ENCODE results near the gene HUWE1.
A peak's percentile ranks its signal among the peaks of the same experiment; 100 is the strongest.
"Not testable (repeated sequence)": the region's sequence is repeated elsewhere in the genome, so short reads cannot be mapped to it uniquely, and the experiment has no call there.

The HUWE1 gene

DNA sequence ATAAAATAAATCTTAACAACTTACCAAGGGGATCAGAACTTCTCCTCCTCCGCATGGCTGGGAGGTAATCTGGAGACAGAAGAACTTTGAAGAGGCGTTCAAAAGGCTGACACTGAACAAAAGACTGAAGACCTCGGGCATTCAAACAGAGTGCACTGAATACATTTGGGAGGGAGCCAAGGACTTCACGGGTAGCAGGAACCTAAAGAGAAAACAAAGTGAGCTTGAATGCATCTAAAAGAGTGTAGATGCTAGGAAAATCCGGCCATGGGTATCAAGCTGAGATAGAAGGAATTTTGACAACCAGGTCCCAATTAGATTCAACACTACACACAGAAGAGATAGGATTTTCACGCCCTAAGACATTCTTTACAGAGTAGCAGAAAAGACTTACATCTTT lies 69.6 kb downstream of the HUWE1 start:
- no peak for DNase-seq (ENCODE audit: low read depth)

DNA sequence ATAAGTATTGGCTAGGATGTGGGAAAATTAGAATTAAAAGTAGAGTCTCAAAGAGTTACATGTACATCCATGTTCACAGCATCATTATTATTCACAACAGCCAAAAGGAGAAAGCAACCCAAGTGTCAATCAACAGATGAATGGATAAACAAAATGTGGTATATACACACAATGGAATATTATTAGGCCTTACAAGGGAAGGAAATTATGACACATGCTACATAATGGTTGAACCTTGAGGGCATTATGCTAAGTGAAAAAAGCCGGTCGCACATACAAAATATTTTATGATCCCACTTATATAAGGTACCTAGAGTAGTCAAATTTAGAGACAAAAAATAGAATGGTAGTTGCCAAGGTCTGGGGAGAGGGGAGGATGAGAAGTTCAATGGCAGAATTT lies 80.1 kb downstream of the HUWE1 start:
- no peak for DNase-seq (ENCODE audit: low read depth)

DNA sequence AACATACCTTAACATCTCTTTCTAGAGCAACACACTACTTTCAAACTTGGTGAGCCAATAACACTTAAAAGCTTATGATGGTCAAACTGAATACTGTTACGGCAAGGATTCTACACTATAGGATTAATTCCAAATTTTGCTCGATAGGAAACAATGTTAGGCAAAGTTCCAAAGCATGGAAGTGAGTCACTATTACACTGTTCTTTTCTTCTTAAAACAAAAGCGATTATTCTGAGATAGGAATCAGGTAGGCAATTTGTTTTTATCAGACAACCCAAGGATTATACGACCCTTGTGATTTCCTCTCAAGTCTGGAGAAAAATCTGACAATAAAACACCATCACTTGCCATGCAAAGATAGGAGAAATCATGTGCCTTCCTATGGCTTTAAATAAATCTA lies 81.5 kb downstream of the HUWE1 start:
- DNase-seq (ENCODE audit: low read depth), result no peak

DNA sequence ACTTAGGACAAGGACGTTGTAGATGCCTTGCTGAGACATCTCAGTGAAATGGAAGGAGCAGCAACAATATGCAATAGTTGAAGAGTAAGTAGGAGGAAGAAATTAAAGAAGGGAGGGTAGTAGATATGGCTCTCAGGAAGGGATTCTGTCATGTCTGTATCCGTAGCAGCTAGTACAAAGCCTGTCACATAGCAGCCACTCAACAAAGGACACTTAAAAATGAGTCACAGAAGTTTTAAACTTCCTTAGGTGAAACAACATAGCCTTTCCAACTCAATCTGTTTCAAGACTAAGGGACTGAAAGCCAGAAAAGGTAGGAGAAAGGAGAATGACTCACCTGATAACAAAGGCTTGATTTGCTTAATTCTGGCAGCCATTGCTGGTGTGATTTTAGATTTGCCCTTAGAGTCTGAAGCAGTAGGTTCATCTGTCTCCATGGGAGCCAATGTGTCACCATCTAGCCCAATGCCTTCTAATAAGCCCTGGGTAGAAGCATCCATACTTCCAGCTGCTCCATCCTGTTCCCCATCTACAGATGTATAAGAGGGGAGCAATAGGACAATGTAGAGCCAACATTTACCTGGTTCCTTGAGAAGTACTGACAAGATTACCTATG lies 86.6 kb downstream of the HUWE1 start:
- DNase-seq (ENCODE audit: low read depth), result no peak

DNA sequence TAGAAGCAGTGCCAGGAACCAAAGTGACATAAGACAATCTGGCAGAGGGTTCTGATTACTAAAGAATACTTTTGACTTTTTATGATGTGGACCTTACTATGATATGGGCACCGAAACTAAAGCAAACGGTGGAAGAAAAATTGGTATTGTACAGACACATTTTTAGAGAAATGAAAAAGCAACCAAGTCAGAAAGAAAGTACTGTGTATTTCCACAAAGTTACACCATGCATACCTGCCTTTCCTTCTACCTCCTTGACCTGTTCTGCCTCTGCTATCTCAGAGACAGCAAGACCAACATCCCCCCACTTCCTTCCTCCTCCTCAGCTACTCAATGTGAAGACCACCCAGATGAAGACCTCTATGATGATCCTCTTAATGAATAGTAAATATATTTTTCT lies 88.3 kb downstream of the HUWE1 start:
- DNase-seq (ENCODE audit: low read depth), result no peak

DNA sequence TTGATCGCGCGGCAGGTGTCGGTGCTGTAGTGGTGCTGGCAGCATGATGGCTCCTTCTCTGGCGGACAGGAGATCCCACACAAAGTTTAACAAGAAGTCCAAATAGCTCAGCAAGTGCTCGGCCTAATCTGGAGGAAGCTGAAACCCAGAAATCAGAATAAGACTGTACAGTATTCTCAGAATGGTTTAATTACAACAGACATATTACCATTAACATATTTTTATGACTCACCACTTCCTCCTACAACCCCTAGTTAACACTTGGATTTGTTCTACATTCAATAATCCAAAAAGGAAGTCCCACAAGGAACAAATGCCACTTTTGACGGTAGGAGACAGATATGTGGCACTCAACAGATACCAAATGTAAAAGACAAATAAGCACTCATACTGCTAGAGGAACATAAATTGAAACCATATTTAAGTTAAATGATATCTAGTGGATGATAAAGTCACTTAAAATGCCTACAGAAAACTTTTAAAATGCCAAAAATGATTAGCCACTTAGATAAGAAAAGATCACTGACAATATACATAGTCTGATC lies 91.2 kb downstream of the HUWE1 start:
- no peak for DNase-seq (ENCODE audit: low read depth)

DNA sequence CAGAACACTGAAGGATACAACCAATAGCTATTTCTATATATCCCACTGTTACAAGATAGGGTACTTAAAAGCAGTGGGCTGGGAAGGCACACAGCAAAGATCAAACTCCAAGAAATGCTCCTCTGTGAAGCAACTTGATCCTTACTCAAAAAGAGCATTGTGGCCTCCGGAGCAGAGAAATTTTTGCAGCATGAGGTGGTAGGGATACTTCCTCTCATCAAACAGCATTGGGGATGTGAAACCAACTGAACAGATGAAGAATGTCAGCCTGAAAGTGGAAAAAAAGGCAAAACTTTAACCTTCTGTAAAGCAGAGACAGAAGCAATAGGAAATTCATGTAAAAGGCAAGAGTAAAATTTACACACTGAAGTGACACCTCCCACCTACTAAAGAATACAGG lies 92.2 kb downstream of the HUWE1 start:
- DNase-seq (ENCODE audit: low read depth), result peak; percentile 74

DNA sequence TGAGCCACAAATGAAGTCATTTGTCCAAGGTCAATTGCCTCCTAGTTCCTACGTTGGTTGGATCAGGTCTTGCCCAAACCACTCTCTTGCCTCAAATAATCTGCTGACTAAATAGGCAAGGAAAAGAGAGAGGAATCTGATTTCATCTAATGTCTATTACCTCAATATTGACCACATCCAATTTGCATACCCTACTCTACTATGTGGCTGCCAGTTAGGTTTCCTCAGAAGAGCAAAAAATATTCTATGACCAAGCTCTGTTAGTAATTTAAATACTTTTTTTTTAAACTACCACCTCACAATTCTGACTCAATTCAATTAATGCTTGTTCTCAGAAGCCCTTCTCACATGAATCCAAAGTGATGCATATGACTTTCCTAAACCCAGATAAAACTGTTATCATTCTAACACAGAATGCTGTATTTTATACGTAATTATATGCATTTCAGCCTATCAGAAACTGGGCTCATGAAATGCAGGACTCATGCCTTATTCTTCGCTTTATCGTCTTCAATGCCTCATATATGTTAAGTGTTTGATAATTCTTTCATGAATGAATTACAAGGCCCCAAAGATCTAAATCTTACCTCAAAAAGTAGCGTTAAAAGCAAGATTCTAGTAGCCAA lies 98.6 kb downstream of the HUWE1 start:
- DNase-seq (ENCODE audit: low read depth), result no peak

DNA sequence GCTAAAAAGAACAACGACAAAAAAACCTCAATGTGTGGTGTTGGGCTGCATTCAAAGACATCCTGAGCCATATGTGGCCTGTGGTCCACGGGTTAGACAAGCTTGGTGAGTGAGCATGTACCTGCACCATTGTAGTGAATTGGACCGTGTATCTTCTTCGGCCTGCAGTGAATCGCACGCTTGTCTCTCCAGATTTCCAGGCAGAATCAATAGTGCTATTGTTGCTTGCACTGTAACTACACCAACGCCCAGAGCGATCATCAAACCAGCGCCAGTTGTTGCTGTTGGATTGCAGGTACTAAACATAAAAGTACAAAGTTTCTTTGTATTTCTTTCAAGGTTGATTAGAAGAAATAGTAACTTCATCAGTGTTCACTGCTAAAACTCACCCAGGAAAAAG lies 101.6 kb downstream of the HUWE1 start:
- DNase-seq (ENCODE audit: low read depth), result no peak

DNA sequence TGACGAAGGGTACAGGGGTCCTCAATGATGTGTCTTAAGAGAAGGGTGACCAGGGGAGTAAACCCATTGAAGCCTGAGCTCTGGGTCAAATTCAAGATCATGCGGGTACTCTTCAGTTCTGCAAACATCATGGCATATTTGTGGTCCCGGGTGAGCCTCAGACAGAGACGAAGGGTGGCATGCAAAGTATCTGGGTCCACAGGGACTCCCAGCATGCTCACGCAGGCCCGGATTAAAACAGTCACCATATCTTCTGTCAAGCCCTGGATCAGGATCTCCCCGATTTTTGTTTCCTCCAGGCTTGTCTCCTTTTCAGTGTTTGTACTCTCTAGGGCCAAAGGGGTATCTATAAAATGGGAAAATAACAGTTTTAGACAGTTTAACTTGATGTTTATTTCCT lies 102.9 kb downstream of the HUWE1 start:
- DNase-seq (ENCODE audit: low read depth), result no peak

DNA sequence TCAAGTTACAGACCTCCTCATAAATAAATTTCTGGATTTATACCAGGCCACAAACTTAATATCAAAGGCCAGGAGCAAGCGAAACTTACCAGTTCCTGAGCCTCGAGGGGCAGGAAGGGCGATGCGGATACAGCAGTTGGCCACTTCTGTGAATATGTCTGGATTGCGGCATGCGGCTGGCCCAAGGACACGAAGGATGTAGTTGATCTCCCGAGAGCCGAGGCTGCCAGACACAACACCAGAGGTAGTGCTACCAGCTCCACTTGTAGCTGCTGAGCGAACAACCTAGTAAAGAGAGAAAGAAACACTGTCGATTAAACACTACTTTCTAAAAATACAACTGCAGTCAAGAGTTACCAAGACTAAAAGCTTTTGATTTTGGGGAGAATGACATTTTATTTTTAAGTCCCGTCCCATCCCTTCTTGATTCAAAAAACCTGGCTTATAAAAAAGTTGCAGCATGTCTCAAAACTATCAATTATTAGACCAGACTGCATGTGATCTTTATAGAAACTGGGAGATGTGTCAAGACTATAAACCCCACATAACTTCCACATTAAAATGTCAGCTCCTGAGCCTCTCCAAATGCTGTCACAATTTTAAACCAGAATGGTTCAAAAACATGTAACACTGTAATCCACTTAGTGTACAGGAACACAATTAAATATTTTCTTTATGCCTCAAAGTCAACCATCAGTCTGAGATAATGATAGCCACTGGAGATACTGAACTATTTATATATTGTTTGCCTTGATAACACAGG lies 105.6 kb downstream of the HUWE1 start:
- DNase-seq (ENCODE audit: low read depth), result no peak

DNA sequence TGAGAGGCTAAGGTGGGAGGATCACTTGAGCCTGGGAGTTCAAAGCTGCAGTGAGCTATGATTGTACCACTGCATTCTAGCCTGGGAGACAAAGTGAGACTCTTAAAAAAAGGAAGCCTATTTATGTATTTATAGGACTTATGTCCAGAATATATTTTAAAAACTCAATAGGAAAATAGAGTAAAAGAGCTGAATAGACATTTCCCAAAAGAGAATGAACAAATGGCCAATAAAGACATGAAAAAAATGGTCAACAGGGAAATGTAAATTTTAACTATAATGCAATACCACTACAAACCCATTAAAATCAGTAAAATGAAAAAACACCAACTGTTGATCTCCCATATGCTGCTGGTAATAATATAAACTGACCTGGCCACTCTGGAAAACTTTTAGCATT lies 115.0 kb downstream of the HUWE1 start:
- DNase-seq (ENCODE audit: low read depth), result no peak

DNA sequence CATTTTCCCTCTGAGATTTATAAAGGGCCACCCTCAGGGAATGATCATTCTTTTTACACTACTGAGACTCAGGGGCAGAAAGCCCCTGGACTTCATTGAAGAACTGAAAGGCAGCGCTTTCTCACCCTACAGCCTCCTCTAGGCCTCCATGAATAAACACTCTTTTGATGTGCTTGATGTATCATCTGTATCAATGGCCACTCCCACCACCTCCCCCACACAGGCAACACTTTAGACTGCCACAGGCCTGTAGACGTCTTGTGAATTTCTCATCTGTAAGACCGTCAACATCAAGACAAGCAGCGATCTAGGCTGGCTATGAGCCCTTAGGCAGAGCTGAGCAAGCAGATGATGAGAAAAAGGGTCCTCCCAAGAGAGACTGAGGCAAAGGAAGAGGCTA lies 123.2 kb downstream of the HUWE1 start:
- DNase-seq (ENCODE audit: low read depth), result no peak

DNA sequence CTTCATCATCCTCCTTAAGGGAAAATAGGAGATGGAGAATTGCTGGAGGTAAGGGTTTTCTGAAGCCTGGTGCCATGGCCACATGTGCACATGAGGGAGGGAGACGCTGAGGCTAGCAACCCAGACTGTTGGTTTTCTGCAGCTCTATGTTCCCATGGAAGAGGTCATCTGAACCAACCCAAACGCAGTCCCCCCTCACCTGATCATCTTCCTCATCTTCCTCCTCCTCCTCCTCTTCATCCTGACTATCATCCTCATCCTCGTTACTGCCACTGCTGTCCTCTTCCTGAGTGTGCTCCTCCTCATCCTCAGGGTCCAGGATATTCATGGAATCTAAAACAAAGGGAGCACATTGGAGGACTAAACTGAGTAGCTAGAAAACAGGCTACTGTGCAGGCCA lies 124.6 kb downstream of the HUWE1 start:
- DNase-seq (ENCODE audit: low read depth), result no peak

DNA sequence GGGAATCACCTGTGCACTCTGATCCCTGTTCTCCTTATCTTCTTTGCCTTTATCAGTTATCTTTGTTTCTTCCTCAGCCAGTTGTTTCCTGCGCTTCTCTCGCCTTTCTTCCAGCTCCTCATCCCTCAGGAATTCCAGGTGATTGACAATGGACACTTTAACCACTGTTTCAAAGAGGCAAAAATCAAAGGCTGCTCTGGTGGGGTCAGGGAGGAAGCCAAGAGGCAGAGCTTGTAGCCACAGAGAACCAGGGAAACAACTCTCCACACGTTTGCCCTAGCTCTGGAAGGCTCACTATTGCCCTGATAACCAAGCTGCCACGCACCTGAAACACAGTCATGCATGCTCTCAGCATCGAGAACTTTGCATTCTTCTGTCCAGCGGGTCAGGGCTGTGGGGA lies 127.9 kb downstream of the HUWE1 start:
- no peak for DNase-seq (ENCODE audit: low read depth)

DNA sequence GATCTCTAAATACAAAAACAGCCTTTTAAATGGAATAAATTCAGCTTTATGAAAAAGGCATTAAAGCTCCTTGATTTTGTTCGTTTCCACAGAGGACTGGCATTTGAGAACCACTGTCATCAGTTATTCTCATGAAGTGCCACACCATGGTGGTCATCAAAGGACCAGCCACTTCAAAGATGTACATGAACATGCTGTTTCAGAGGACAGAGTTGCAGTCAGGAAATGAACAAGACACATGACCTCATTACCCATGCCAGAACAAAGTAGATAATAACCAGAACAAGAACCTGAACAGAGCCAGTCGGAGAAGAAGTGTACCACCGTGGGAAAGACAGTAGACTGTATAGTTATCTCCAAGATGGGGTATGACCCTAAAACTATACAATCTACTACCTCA lies 129.7 kb downstream of the HUWE1 start:
- no peak for DNase-seq (ENCODE audit: low read depth)

DNA sequence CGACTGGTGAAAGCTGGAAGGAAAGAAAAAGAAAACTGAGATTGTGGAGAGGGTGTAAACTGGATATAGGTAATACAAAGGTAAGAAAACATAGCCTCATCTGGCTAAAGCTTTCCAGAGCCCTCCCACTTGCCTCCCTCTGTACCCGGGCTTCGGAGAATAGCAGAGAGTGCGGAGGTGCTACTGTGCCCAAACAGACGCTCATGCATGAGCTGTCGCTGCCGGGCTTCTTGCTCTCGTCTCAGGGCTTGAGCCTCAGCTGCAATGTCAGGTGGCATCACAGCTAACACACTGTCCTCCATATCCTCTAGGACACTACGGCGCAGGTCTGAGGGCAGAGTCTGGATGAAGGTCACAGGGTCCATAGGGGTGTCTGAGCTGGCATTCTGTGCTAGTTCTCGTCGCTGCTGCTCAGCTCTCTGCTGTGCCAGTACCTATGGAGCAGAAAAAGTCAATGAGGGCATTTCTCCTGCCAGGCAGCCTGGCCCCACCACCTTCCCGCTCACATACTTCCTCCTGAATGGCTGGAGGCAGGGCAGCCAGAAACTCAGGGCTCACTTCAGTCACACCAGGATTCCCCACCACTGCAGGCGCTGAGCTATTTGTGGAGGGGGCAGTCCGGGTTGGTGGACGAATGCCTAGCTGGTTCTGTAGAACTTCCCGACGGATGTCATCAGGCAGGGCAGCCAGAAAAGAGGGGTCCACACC lies 135.6 kb downstream of the HUWE1 start:
- DNase-seq (ENCODE audit: low read depth), result no peak

DNA sequence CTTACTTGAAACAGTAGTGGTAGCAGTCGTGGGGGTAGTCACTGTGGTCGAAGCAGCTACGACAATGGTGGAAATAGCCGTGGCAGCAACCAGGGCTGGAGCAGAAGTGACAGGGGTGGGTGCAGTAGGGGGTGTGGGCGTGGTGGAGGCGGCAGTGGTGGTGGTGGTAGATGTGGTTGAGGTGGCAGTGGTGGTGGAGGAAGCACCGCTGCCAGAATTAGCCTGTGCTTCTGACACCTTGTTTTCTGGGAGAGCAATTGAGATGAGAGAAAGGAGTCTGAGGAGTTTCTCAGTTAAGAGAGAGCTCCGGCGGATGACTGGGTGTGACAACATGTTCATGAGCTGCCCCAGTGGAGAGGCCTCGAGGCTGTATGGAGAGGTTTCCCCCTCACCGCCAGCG lies 138.9 kb downstream of the HUWE1 start:
- no peak for DNase-seq (ENCODE audit: low read depth)

DNA sequence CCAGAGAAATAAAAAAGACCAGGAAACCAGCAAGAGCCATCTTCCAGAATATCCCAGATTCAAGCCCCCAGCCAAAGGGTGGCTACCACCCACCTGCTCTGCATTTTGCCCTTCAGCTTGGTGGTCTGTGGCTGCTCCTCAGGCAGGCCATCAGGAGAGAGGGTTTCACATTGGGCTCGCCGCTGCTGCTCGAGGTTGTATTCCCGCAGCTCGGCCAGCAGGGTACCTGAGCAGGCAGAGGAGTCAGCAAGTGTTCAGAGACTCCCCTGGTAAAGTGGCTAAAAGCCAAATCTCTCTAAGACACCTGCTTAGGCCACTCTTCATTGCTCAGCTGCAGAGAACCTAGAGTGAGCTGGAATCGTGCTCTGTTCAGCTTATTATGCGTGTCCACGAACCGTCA lies 141.6 kb downstream of the HUWE1 start:
- no peak for DNase-seq (ENCODE audit: low read depth)

DNA sequence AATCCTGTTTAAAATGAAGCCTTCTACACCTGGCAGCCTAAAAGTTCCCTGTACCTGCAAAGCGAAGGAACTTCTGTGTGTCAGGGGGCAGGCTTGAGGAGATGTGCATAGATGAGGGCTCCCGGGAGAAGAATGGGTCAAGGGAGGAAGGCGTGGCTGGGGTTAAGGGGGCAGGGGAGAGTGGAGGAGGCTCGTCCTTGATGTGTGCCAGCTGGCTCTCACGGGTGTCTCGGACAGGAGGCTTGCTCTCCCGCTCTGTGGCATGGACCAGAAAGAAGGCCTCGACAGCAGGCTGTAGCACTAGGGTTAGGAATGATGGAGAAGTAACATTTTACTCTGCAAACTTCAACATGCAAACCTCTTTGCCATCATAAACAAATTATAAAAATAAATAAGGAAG lies 147.7 kb downstream of the HUWE1 start:
- no peak for DNase-seq (ENCODE audit: low read depth)

DNA sequence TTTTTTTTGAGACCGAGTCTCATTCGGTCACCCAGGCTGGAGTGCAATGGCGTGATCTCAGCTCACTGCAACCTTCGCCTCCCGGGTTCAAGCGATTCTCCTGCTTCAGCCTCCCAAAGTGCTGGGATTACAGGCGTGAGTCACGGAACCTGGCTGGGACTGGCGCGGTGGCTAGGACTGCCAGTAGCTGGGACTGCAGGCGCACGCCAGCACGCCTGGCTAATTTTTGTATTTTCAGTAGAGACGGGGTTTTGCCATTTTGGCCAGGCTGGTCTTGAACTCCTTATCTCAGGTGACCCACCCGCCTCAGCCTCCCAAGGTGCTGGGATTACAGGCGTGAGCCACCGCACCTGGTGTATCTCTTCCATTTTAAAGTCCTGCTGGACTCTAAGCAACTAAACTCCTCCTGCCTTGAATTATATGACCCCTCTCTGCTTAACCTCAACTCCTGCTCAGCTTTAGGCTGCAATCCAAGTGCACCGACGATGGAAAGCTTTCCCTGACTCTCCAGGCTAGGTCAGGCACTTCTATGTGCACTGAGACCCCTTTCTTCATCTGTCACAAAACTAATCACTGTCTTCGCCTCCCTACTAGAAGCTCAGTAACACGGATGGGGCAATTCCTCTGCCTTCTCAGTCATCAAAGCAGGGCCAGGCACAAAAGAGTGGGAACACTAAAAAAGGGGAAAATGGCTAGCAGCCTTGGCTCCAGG lies 155.1 kb downstream of the HUWE1 start:
- DNase-seq (ENCODE audit: low read depth), result not testable (repeated sequence)

DNA sequence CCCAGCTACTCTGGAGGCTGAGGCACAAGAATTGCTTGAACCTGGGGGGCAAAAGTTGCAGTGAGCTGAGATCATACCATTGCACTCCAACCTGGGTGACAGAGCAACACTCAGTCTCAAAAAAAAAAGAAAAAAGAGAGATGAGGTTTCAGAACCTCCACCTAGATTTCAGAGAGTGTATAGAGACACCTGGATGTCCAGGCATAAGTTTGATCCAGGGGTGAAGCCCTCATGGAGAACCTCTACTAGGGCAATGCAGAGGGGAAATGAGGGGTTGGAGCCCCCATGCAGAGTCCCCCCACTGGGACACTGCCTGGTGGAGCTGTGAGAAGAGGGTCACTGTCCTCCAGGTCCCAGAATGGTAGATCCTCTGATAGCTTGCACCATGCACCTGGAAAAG lies 159.5 kb downstream of the HUWE1 start:
- no peak for DNase-seq (ENCODE audit: low read depth)
